HG03108 (cell line): Measurements from ENCODE around the gene PSAT1.
"Not testable (repeated sequence)": the region's sequence is repeated elsewhere in the genome, so short reads cannot be mapped to it uniquely, and the experiment has no call there.

Source experiments
- ATAC-seq: cut with Tn5 transposase; IDR thresholded peaks from one replicate; pipeline ENCODE4 v1.9.1; 2021; ENCODE audit warnings: moderate library complexity; ENCODE audit not compliant: unreplicated experiment

PSAT1 gene

DNA sequence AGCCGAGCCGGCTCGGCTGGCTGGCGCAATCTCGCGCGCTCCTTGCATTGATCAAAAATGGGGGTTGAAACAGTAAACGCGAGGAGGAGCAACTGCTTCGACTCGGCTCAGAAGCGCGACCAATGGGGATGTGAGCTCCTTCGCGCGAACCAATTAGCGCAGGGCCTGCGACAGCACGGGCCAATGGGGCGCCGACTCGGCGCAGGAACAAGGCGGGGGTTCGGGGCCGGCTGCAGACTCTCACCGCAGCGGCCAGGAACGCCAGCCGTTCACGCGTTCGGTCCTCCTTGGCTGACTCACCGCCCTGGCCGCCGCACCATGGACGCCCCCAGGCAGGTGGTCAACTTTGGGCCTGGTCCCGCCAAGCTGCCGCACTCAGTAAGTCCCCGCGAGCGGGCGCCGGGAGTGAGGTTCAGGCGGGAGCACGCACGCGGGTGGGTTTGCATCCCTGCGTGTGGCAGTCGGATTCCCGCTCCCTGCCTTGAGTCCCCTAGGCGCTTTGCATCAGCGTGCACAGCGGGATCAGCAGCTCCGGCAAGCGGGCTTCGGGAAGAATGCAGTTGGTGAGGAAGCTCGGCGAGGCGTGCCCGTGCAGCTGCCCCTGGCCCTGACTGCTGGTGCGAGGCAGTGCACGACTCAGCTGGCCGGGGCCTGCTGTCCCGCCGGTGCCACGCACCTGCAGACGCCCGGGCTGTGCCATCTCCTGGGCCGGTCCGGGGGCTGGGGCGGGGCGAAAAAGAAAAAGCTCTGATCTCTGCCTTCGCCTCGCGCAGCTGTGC is at the start of gene PSAT1:
Gene PSAT1 (plus strand): TSS at position 233 of the 779 bp plus-strand sequence. CDS start 86 bp downstream, at position 319.
- ATAC-seq, result peak; percentile 94

- ATAC-seq, result no peak
Observed at GRCh38 chr9:78248635-78249034, 48.3 kb upstream of the PSAT1 start.

DNA sequence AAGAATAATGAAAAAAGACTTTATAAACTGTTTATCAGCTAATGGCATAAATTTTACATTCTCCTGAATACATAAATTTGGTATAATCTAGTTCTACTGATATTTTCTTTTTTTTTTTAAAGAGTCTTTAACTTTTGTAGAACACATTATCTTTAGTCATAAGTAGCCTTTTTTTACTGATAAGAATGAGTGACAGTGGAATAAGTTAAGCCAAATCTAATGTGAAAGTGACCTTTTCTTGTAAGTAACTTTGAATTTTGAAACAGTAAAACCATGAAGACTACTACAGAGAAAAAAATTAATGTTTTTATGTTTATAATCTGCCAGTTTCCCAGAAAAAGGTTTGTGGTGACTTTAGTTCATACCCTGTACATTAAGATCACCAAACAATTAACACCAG is 47.4 kb upstream of the PSAT1 start:
- ATAC-seq, result no peak

DNA sequence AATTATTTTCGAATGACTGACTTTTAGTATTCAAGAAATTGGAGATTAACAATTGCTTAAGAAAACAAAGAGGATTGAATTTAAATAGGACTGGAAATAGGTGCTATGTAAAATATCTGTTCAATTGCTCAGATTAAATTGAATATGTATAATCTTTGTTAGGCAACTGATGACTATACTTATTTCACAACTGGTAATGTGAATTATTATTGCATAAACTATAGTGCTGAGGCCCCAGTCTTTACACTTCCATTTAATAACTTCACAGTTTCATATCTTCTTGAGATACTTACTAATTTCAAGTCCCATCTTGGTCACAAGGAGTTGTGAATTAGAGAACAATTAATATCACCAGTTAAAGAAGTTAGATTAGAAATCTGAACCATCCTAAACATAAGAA is 44.3 kb upstream of the PSAT1 start:
- ATAC-seq, result no peak

DNA sequence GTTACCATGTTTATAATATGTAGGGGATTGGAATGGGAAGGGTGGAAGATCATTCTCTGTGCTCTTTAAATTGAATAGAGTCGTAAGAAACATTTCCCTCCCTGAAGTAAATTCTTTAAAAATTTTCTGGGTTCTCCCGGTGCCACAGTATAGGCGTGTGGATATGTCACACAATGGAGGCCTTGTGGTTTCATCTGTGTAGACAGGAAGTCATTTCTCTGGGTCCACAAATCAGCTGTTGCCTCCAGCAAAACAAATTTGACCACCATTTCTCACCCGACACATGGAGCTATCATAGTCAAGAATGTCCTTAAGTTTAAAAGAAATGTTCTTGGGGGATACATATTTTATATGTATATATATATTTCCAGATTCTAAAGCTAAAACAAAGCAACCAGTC is 43.6 kb upstream of the PSAT1 start:
- no peak for ATAC-seq

GRCh38 chr9:78261403-78262001 is 35.4 kb upstream of the PSAT1 start:
- no peak for ATAC-seq

- no peak for ATAC-seq
Observed at GRCh38 chr9:78262655-78263054, 34.3 kb upstream of the PSAT1 start.

GRCh38 chr9:78267889-78268288 is 29.0 kb upstream of the PSAT1 start:
- no peak for ATAC-seq

DNA sequence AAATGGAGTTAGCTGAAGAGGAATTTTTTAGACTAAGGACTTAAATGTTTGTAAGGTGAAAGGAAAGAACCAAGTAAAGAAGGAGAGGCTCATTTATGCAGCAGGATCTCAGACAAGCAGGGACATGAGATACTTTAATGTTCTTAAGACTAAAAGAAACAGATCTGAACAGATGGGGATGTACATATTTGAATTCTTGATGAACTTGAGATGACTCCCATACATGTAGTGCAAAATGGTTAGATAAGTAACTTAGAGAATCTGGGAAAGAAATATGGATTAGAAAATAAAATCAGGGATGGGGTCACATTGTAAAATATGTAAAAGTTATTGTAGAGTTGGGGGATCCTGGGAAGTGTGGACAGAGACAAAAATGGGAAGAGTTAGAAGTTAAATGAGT is 27.1 kb upstream of the PSAT1 start:
- ATAC-seq, result no peak

DNA sequence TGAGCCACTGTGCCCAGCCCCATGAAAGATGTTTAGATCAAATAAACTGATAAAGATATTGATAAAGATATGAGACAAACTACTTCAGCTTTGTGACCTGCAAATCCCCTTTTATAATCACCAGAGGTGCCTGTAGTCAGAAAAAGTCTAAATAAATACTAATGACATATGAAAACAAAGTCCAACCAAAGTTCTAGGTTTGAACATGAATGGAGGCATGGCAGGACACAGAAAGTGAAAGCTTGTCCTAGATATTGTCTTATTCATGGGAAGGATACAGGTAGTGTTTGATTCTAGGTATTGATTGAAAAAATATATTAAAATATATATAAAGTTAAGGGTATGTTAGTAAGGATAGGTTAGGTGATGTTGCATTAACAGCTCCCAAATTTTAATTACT is 24.6 kb upstream of the PSAT1 start:
- no peak for ATAC-seq

GRCh38 chr9:78273761-78274160 is 23.2 kb upstream of the PSAT1 start:
- ATAC-seq, result no peak

- no peak for ATAC-seq
Observed at GRCh38 chr9:78278177-78278777, 18.6 kb upstream of the PSAT1 start.

DNA sequence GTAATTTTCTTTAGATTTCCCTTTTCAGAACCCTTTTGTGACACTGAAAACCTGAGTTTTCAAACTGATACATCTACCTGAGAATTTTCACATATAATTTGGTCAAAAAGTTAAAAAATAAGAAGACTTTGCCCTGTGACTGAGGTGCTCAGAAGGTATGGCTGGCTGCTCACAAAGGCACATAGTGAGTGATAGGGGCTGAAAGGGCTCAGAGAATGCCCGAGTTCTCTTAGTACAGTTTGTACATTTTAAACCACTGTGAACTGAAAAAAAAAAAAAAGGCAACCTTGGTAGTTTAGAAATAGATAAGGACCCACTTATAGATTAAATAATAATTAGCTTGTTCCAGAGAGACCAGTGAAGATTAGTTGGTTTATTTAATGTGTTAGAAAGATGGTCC is 18.1 kb upstream of the PSAT1 start:
- ATAC-seq, result no peak

- no peak for ATAC-seq
Observed at GRCh38 chr9:78280982-78281668, 15.8 kb upstream of the PSAT1 start.

DNA sequence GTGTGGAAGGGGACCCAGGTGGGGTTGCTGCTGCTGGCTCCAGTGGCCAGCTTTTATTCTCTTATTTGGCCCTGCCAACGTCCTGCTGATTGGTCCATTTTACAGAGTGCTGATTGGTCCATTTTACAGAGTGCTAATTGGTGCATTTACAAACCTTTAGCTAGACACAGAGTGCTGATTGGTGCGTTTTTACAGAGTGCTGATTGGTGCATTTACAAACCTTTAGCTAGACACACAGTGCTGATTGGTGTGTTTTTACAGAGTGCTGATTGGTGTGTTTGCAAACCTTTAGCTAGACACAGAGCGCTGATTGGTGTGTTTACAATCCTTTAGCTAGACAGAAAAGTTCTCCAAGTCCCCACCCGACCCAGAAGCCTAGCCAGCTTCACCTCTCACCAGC is 12.7 kb upstream of the PSAT1 start:
- ATAC-seq, result not testable (repeated sequence)

DNA sequence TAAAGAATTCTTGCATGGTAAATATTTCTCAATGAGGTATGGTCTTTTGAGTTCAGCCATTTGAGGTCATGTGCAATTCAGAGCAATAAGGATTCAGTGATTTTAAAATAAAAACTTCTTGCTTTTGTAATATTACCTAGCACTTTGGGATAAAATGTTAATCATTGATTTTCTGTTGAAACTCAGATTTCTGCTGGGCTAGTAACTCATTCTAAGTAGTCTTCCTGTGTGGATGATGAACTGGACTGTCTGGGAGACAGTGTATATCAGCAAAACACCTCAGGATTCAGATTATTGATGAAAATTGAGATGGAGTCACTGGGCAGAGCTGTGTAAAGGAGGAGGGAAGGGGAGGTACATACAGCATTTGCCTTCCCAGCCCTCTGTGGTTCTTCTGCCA is 10.8 kb upstream of the PSAT1 start:
- ATAC-seq, result no peak

DNA sequence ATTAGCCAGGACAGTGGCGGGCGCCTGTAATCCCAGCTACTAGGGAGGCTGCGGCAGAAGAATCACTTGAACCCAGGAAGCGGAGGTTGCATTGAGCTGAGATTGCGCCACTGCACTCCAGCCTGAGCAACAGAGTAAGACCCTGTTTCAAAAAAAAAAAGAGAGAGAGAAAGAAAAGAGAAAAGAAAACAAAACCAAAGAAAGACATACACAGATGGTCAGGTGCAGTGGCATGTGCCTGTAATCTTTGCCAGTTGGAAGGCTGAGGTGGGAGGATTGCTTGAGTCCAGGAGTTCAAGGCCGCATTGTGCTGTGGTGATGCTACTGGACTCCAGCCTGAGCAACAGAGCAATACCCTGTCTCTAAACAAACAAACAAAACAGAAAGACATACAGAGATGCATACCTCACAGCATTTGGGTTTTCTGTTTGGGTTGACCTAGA is 10.0 kb upstream of the PSAT1 start:
- no peak for ATAC-seq

DNA sequence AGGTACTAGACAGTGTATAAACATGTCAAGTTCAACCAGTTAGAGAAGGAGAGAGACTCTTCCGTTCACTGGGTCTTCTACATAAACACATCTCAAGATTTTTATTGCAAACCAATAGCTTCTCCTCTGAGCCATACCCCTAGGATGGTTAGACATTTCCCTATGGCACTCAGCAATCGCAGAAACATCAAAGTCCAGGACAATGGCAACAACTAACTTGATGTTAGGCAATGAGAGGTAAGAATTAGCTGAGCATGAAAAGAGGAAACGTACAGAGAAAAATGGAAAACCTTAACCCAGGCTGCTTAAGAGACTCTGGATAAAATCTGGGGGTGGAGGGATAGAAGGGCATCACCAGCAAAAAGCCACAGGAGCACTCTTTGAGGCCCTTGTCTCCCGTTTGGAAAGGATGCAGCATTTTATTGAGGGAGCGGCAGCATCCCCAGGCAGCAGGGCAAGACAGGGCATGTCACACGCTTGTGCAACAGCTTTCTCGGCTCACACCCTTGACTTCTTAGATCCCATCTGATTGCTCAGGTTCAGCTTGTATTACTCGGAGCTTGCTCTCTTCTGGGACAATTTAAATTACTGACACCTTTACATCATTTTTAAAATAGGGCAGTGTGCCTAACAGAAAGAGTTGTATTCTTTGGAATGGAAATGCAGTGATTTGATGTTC is 8.6 kb upstream of the PSAT1 start:
- ATAC-seq, result no peak

DNA sequence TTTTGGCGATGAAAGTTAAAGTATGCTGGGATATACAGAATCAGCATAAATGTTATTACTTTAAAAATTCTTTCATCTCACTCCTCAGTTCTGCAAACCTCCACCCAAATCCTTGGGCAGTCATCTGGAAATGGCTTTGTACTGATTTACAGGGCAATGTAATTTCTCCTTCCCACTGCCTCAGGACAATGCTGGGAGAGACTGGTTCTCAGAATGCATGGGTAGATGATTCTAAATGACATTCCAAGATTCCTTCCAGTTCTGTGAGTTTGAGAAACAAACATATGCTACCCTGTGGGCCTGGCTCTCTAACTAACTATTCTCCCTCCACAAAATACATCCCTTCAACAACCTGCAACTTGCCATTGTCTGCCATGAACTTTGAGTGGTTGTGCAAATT is 7.5 kb upstream of the PSAT1 start:
- ATAC-seq, result no peak

DNA sequence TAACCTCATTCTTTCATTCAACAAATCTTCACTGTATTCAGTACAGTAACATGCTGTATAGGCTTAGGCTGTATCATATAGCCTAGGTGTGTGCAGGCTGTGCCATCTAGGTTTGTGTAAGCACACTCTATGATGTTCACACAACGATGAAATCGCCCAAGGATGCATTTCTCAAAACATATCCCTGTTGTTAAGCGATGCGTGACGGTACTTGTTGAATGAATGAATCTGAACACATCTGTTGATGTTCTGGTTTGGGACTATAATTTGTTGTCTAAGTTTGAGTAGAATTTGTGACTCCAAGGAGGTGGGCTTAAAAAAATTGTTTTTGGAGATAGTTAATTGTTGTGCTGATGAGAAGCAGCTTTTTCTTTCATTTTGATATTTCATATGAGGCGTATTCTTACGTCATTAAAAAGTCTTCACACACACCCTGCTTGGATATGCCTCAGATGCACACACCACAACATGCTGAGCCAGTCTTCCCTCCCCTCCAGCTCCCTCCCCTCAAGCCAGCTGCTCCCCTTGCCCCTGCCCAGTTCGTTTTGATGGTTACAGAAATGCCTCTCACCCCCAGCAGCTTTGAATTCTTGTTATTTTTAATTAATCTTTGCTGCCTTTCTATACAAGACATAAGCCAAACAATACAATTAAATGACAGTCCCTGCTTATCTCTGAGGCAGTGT is 5.5 kb upstream of the PSAT1 start:
- no peak for ATAC-seq

- ATAC-seq, result no peak
Observed at GRCh38 chr9:78292026-78292425, 4.9 kb upstream of the PSAT1 start.
